ENCODE data around the gene DOC2A. TPM values are rescaled to one million over a fixed set of nuclear protein-coding genes. Genes with fewer than 3 reads are reported as not detected.

Gene DOC2A
- total RNA-seq, 1 donor from 2014 or later, result 2.2 TPM

DNA sequence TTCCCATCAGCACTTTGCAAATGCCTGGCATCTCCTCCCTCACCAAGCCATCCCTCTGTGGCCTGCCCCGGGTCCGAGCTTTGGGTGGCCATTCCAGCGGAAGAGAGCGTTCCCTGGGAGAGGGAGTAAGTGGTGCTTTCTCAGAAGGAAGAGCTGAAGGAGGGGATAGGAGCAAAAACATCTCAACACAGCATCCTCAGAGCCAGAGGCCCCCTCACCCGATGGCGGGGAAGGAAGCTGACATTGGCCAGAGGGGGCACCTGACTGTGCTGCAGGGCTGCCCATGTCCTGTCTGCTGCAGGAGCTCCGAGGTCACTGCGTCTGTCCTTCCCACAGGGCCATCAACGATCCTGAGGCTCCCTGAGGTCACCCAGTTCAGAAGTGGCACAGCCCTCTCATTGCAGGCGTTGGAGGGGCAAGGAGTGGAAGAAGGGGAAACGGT lies 20.7 kb upstream of the DOC2A start:
- no peak overlapping the region for H3K4me3 ChIP-seq
- DNase-seq (ENCODE audit: extremely low spot score in 2 of 2), result no peak
- peaks cover 9% of the 10 kb centered on the region for H3K4me1 ChIP-seq
- H3K36me3 ChIP-seq, result no peaks in the 10 kb centered on the region
- intact Hi-C loops (cut with DNase I), result no loop called here
- H3K27me3 ChIP-seq, result peaks cover 7% of the 10 kb centered on the region
- no peak overlapping the region for H3K27ac ChIP-seq
- H3K9me3 ChIP-seq, result no peaks in the 10 kb centered on the region
- no peak for TF ChIP-seq POLR2A (IDR thresholded peaks at IDR 0.05)
- TF ChIP-seq POLR2AphosphoS5 (IDR thresholded peaks at IDR 0.05; ENCODE audit: insufficient read depth in 1 of 2, low read depth in 1 of 2), result no peak
- TF ChIP-seq, protein P1, sequence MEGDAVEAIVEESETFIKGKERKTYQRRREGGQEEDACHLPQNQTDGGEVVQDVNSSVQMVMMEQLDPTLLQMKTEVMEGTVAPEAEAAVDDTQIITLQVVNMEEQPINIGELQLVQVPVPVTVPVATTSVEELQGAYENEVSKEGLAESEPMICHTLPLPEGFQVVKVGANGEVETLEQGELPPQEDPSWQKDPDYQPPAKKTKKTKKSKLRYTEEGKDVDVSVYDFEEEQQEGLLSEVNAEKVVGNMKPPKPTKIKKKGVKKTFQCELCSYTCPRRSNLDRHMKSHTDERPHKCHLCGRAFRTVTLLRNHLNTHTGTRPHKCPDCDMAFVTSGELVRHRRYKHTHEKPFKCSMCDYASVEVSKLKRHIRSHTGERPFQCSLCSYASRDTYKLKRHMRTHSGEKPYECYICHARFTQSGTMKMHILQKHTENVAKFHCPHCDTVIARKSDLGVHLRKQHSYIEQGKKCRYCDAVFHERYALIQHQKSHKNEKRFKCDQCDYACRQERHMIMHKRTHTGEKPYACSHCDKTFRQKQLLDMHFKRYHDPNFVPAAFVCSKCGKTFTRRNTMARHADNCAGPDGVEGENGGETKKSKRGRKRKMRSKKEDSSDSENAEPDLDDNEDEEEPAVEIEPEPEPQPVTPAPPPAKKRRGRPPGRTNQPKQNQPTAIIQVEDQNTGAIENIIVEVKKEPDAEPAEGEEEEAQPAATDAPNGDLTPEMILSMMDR (IDR thresholded peaks at IDR 0.05), result no peak

DNA sequence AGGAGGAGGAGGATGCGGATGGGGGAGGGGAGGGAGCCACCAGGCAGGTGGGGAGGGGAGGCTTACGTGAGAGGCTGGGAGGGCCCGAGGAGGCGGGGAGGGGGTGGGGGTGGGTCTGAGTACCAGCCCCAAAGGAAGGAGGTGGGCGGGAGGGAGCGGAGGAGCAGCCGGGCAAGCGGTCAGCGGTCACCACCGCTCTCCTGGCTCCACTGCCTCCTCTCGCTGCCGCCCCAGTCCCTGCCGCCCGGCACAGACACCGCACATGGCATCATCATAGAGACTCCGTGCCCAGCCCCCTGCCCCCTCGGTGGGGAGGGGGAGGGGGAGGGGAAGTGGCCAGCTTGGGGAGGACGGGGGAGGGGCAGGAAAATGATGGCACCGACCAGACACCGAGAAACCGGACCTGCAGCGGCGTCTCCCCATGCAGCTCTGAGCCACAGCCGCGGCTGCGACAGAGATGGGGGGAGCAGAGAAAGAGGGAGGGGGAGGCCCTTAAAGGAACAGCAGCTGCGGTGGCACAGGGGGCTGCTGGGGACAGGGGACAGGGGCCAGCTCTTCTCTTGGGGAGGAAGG lies 20.1 kb upstream of the DOC2A start, which contains the start of gene TLCD3B:
TLCD3B (minus strand) TSS at position 431 of the 573 bp plus-strand sequence. CDS start 744 bp downstream, outside the sequence.
- Histone ChIP-seq H3K4me1 (peaks cover 9% of the 10 kb centered on the region), H3K4me3 (no peak within 1 kb of the TSS), H3K27me3 (peaks cover 7% of the 10 kb centered on the region), H3K9me3 (no peaks in the 10 kb centered on the region), H3K36me3 (no peaks in the 10 kb centered on the region), H3K27ac (no peak within 1 kb of the TSS)
- intact Hi-C loops (cut with DNase I), result no loop called here
- no peak for DNase-seq (ENCODE audit: extremely low spot score in 2 of 2)
- TF ChIP-seq POLR2A (IDR thresholded peaks at IDR 0.05) (no peak), POLR2AphosphoS5 (IDR thresholded peaks at IDR 0.05; ENCODE audit: insufficient read depth in 1 of 2, low read depth in 1 of 2) (no peak)
- TF ChIP-seq, protein P1 (IDR thresholded peaks at IDR 0.05), result no peak

DNA sequence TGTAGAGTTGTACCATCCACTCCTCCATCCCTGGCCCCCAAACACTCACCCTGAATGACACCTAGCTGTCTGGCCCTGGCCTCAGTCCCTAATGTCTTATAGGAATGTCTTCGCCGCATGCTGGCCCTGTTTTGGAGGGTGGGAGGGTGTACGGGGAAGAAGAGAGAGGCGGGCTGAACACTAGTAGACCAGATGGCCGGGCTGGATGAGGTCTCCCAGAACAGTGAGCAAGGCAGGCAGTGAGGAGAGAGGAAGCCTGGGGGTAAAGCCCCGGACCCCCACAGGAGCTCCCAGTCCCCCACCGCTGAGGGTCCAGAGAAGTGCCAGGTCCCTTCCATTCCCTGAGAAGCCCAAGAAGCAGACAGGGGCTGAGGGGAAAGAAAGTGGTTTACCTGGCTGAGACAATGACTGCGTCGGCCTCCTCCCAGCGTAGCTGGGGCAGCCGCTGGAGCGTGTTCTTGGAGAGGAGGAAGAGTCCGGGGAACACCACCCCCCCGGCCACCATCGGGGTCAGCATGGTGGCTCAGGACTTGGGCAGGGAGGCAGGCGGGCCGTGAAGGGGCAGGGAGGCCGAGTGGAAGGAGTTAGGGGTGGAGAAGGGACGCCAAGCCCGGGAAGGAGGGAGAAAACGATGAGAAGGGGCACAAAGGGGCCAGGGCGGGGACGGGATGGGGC lies 19.3 kb upstream of the DOC2A start:
- intact Hi-C loops (cut with DNase I), result no loop called here
- Histone ChIP-seq H3K4me1 (peaks cover 9% of the 10 kb centered on the region), H3K4me3 (no peak overlapping the region), H3K36me3 (no peaks in the 10 kb centered on the region), H3K9me3 (no peaks in the 10 kb centered on the region), H3K27ac (no peak overlapping the region), H3K27me3 (peaks cover 7% of the 10 kb centered on the region)
- no peak for DNase-seq (ENCODE audit: extremely low spot score in 2 of 2)
- TF ChIP-seq, protein P1 (IDR thresholded peaks at IDR 0.05), result no peak
- TF ChIP-seq POLR2A (IDR thresholded peaks at IDR 0.05) (no peak), POLR2AphosphoS5 (IDR thresholded peaks at IDR 0.05; ENCODE audit: insufficient read depth in 1 of 2, low read depth in 1 of 2) (no peak)

DNA sequence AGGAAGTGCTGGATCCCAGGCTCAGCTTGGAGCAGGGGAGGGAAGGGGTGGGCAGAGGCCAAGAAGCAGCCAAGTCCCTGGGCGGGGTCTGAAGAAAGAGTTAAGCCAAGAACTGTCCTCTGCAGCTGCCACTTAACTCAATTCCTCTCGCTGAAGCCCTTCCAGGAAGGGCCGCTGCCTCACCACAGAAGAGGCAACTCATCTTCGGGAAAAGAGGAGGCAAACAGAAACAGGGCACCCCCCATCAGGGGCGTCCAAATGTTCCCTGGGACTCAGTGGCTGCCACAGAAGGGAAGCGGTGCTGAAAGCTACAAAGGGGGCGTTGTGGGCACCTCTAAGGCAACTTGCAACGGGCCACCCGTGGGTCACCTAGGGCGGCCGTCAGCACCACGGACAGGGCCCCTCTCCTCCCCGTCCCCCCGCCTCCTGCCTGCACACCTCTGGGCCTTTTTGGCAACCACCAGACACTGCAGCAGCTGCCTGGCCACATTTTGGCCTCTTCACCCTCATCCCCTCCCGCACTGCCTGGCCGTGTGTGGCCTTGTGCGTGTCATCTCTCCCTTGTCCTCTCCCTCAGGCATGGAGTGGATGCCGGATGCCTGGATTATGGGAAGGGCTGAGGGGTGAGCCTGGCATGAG lies 17.7 kb upstream of the DOC2A start:
- DNase-seq (ENCODE audit: extremely low spot score in 2 of 2), result no peak
- intact Hi-C loops (cut with DNase I), result no loop called here
- no peaks in the 10 kb centered on the region for H3K9me3 ChIP-seq
- no peak overlapping the region for H3K4me3 ChIP-seq
- TF ChIP-seq POLR2AphosphoS5 (IDR thresholded peaks at IDR 0.05; ENCODE audit: insufficient read depth in 1 of 2, low read depth in 1 of 2), result no peak
- TF ChIP-seq, protein P1 (IDR thresholded peaks at IDR 0.05), result no peak
- no peak for TF ChIP-seq POLR2A (IDR thresholded peaks at IDR 0.05)
- peaks cover 7% of the 10 kb centered on the region for H3K27me3 ChIP-seq
- H3K4me1 ChIP-seq, result peaks cover 9% of the 10 kb centered on the region
- no peaks in the 10 kb centered on the region for H3K36me3 ChIP-seq
- H3K27ac ChIP-seq, result no peak overlapping the region
